NCI-H2171 treated with DMSO at 0.1 percent for 48 hours (cell line): ENCODE measurements around the gene CHMP4B.
A peak's percentile ranks its signal among the peaks of the same experiment; 100 is the strongest.

ENCODE experiments used
- DNase-seq: peaks from one replicate; lab custom pipeline; 2025; lab: John Stamatoyannopoulos, UW

The CHMP4B gene

GRCh38 chr20:33820362-33820761 is 9.2 kb downstream of the CHMP4B start:
- no peak for DNase-seq

- DNase-seq: no peak
Observed at GRCh38 chr20:33821270-33821836, 10.2 kb downstream of the CHMP4B start.

- no peak for DNase-seq
Observed at GRCh38 chr20:33822423-33822822, 11.3 kb downstream of the CHMP4B start.

GRCh38 chr20:33822991-33823390 is 11.8 kb downstream of the CHMP4B start:
- DNase-seq: no peak

GRCh38 chr20:33824852-33825251 is 13.7 kb downstream of the CHMP4B start:
- no peak for DNase-seq

- no peak for DNase-seq
Observed at GRCh38 chr20:33825340-33826269, 14.5 kb downstream of the CHMP4B start.

GRCh38 chr20:33826270-33826897 is 15.2 kb downstream of the CHMP4B start:
- DNase-seq: no peak

GRCh38 chr20:33827109-33827508 is 16.0 kb downstream of the CHMP4B start:
- DNase-seq: no peak

- no peak for DNase-seq
Observed at GRCh38 chr20:33827634-33828325, 16.6 kb downstream of the CHMP4B start.

GRCh38 chr20:33828326-33828844 is 17.2 kb downstream of the CHMP4B start:
- DNase-seq: no peak

GRCh38 chr20:33828967-33829560 is 17.9 kb downstream of the CHMP4B start:
- peak; percentile 32 for DNase-seq

- no peak for DNase-seq
Observed at GRCh38 chr20:33829636-33830035, 18.5 kb downstream of the CHMP4B start.

GRCh38 chr20:33830371-33830770 is 19.2 kb downstream of the CHMP4B start:
- DNase-seq: peak; percentile 31

GRCh38 chr20:33832103-33832804 is 21.1 kb downstream of the CHMP4B start:
- peak; percentile 93 for DNase-seq

- DNase-seq: no peak
Observed at GRCh38 chr20:33833333-33833732, 22.2 kb downstream of the CHMP4B start.

- no peak for DNase-seq
Observed at GRCh38 chr20:33835615-33836172, 24.5 kb downstream of the CHMP4B start.

GRCh38 chr20:33836277-33836676 is 25.1 kb downstream of the CHMP4B start:
- DNase-seq: no peak

- DNase-seq: no peak
Observed at GRCh38 chr20:33837096-33837830, 26.1 kb downstream of the CHMP4B start.

GRCh38 chr20:33838035-33838864 is 27.1 kb downstream of the CHMP4B start:
- no peak for DNase-seq
